ENCODE data around the gene TMUB2.

DNA sequence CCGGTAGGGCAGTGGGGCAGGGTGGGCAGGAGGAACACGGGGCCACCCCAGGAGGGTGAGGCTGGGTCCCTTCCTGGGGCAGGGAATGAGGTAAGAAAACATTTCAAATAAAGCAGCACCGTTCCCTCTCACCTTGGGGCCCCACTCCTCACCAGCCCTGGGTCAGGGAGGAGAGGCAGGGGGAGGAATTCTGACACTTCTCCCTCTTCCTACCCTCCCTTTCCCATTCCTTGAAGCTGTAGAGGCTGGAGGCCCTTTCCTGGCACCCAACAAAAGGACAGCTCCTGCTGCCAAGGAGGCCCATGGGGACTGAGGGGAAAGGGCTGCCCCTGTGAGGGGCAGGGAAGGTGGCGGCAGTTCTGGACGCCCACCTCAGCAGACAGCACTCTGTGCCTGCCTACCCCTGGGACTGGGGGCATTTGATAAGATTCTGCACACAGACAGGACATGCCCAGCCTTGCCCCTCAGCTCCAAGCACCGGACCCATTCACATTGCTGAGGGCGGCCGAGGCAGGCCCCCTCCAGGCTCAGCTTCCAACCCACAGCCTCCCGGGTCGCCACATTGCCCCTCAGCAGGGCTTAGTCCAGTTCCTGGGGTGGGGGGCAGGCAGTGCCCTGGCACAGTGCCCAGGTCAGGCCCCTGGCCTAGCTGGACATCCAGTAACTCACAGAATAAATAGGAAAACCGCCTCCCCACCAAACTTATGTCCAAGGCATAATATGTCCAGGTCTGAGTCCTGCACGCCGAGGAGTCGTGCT, 6.7 kb downstream of the TMUB2 start:
- TF ChIP-seq ZNF724P (CRISPR knock-in tag; IDR thresholded peaks at IDR 0.05; ENCODE audit: borderline replicate concordance) (no peak), NKX3-1 (CRISPR knock-in tag; IDR thresholded peaks at IDR 0.05) (no peak)

Data from HepG2 (cell line).